ENCODE measurements around the gene MRPL45. TPM values are rescaled to one million over a fixed set of nuclear protein-coding genes. Genes with fewer than 3 reads are reported as not detected.

The MRPL45 gene
- total and polyA plus RNA-seq, 2 of the 13 experiments (the other 11 are each of a cell fraction or from before 2014, with no cell fraction given) = 89.5 to 157 TPM

- TF ChIP-seq ZNF512B (CRISPR knock-in tag; IDR thresholded peaks at IDR 0.05; ENCODE audit: borderline replicate concordance) = 0 out of 2 replicates have a peak, but pooled peaks have one; percentile 4
- TF ChIP-seq ARID2 (CRISPR knock-in tag; IDR thresholded peaks at IDR 0.05; ENCODE audit: borderline replicate concordance) = 0 out of 2 replicates have a peak, but pooled peaks have one; percentile 54
- TF ChIP-seq BORCS8-MEF2B (CRISPR knock-in tag; IDR thresholded peaks at IDR 0.05) = peak; percentile 52; the same call in 1 of the 2 replicates
- peak; percentile 18; the same call in 1 of the 2 replicates for TF ChIP-seq SAP130 (CRISPR knock-in tag; IDR thresholded peaks at IDR 0.05; ENCODE audit: low read depth)
- TF ChIP-seq TGIF2 (CRISPR knock-in tag; IDR thresholded peaks at IDR 0.05) = peak; percentile 66; the same call in 1 of the 2 replicates
- 0 out of 2 replicates have a peak, but pooled peaks have one; percentile 27 for TF ChIP-seq ZNF383 (CRISPR knock-in tag; IDR thresholded peaks at IDR 0.05; ENCODE audit: borderline replicate concordance)
These were observed 56.2 kb downstream of the MRPL45 start (continued) for GRCh38 chr17:38353086-38353604.

DNA sequence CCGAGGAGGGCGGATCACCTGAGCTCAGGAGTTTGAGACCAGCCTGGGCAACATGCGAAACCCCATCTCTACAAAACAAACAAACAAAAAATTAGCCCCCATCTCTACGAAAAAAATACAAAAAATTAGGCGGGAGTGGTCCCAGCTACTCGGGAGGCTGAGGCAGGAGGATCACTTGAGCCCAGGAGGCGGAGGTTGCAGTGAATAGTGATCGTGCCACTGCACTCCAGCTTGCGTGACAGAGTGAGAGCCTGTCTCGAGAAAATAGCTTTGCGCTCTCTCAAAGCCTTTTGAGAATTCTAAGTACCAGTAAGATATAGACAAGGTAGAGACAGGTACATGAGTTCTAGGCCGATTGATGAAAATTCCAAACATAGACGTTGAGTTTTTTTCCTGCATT is 56.7 kb downstream of the MRPL45 start:
- peaks cover 17% of the 10 kb centered on the region; the same call in 1 of the 2 replicates for H4K20me1 ChIP-seq (ENCODE audit: insufficient read depth, low read length)
- BruUV-seq (replicated peaks) = no TSS peak
- WGBS (ENCODE audit: low lambda C conversion rate) = 83% methylated on average over 13 of the region's 13 CpGs
- ATAC-seq (no peak), FAIRE-seq (no peak), DNase-seq (ENCODE audit: low spot score) (no peak)
- no peak overlapping the region; the same call in 1 of the 2 replicates for H3K9ac ChIP-seq (ENCODE audit: insufficient read depth, low read depth, low read length)
- H3K4me3 ChIP-seq (replicated peaks in 1 of 3; ENCODE audit: insufficient read depth in 1 of 3, low read depth in 2 of 3, low read length in 3 of 3) = peak overlapping the region; percentile 91 to 95 (median 94); a peak in 5 of 6 replicates
- H2AFZ ChIP-seq (ENCODE audit: low read length) = no peak overlapping the region
- TF ChIP-seq ZNF557 (CRISPR knock-in tag; IDR thresholded peaks at IDR 0.05) (no peak), CREB1 (IDR thresholded peaks at IDR 0.05) (no peak), CREB1 (CRISPR knock-in tag; IDR thresholded peaks at IDR 0.05) (0 out of 2 replicates have a peak, but pooled peaks have one; percentile 14), HMG20B (CRISPR knock-in tag; conservative IDR thresholded peaks at IDR 0.05) (no peak), SOX5 (CRISPR knock-in tag; IDR thresholded peaks at IDR 0.05; ENCODE audit: borderline replicate concordance) (no peak)
- TF ChIP-seq, protein P1, sequence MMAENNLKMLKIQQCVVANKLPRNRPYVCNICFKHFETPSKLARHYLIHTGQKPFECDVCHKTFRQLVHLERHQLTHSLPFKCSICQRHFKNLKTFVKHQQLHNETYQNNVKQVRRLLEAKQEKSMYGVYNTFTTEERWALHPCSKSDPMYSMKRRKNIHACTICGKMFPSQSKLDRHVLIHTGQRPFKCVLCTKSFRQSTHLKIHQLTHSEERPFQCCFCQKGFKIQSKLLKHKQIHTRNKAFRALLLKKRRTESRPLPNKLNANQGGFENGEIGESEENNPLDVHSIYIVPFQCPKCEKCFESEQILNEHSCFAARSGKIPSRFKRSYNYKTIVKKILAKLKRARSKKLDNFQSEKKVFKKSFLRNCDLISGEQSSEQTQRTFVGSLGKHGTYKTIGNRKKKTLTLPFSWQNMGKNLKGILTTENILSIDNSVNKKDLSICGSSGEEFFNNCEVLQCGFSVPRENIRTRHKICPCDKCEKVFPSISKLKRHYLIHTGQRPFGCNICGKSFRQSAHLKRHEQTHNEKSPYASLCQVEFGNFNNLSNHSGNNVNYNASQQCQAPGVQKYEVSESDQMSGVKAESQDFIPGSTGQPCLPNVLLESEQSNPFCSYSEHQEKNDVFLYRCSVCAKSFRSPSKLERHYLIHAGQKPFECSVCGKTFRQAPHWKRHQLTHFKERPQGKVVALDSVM (CRISPR knock-in tag; IDR thresholded peaks at IDR 0.05) = peak; percentile 91
- peaks cover 58% of the 10 kb centered on the region for H3K79me2 ChIP-seq (ENCODE audit: insufficient read depth, low read length)
- peaks cover 83% of the 10 kb centered on the region for H3K4me1 ChIP-seq (ENCODE audit: insufficient read depth, low read length)
- H3K4me2 ChIP-seq (ENCODE audit: low read depth, low read length) = peak overlapping the region; percentile 94
- in situ Hi-C loops (cut with HindIII; ENCODE audit: extremely low pct_ligation_motif_present, low pct_unique_long_range_greater_than_20kb) (no loop called here), intact Hi-C loops (cut with micrococcal nuclease; ENCODE audit: unreplicated experiment) (no loop called here)
- H3K27ac ChIP-seq (ENCODE audit: extremely low read length, insufficient read depth, low read length) = no peak overlapping the region
- H3K9me3 ChIP-seq (ENCODE audit: low read length) = no peaks in the 10 kb centered on the region
- ChIA-PET CTCF (ENCODE audit: low intra/inter-chr PET ratio, low total read pairs) (no interaction called here), POLR2A (interaction anchor here (1.1 to 6.8 kb wide), 3 partner anchors 29 to 61 kb away, joined by 3 to 158 read pairs (median 3); partner anchors contain the start of gene MRPL45)
- no peaks in the 10 kb centered on the region; a peak in 1 of 5 replicates for H3K27me3 ChIP-seq (ENCODE audit: control insufficient read depth in 1 of 2, insufficient read depth in 2 of 2, low read length in 2 of 2)
- no peaks in the 10 kb centered on the region for H3K36me3 ChIP-seq (replicated peaks in 1 of 2; ENCODE audit: control insufficient read depth in 1 of 2, insufficient read depth in 2 of 2, low read length in 2 of 2)
